Naive B cell (primary cell): ENCODE measurements around the gene SMIM38. TPM values are rescaled to one million over a fixed set of nuclear protein-coding genes. Genes with fewer than 3 reads are reported as not detected.

Experiments
- ATAC-seq, 2 donors: fragments of 150-1000 bp; cut with Tn5 transposase; 2 replicates each; pipeline ENCODE4 v1.10.0; 2021; ENCODE audit warnings: low read depth in 2 of 2, mild to moderate bottlenecking in 2 of 2, moderate library complexity in 2 of 2
- DNase-seq: peaks from one replicate; pipeline ENCODE4 v3.0.0; 2022
- H3K27ac Mint-ChIP-seq, 6 donors: one replicate each; pipeline ENCODE4 v1.8.0; 2020 to 2022; ENCODE audit warnings: mild to moderate bottlenecking in 6 of 6, mixed read lengths in 6 of 6, moderate library complexity in 5 of 6, inconsistent platforms in 2 of 6
- H3K27me3 Mint-ChIP-seq, 3 donors: one replicate each; pipeline ENCODE4 v1.8.0; 2021 to 2022; ENCODE audit warnings: mixed read lengths in 3 of 3, mild to moderate bottlenecking in 1 of 3
- H3K36me3 Mint-ChIP-seq, 2 donors: one replicate each; pipeline ENCODE4 v1.8.0; 2020 to 2022; ENCODE audit warnings: mixed read lengths in 2 of 2, inconsistent platforms in 1 of 2, mild to moderate bottlenecking in 1 of 2
- H3K4me1 Mint-ChIP-seq, 3 donors: one replicate each; pipeline ENCODE4 v1.8.0; 2020 to 2022; ENCODE audit warnings: mixed read lengths in 3 of 3, inconsistent platforms in 1 of 3, mild to moderate bottlenecking in 1 of 3, moderate library complexity in 1 of 3
- H3K4me3 Mint-ChIP-seq, 8 donors: one replicate each; pipeline ENCODE4 v1.8.0; 2020 to 2022; ENCODE audit warnings: mild to moderate bottlenecking in 8 of 8, mixed read lengths in 8 of 8, moderate library complexity in 8 of 8, inconsistent platforms in 2 of 8
- H3K9me3 Mint-ChIP-seq, 7 donors: one replicate each; pipeline ENCODE4 v1.8.0; 2020 to 2022; ENCODE audit warnings: mixed read lengths in 7 of 7, mild to moderate bottlenecking in 5 of 7, inconsistent platforms in 2 of 7, moderate library complexity in 1 of 7
- polyA plus RNA-seq, 6 donors: library from polyadenylated mRNA; unstranded; fragments of 300-500 nt; fragmentation: Illumina TruSeq; gene quantifications; one replicate each; pipeline ENCODE4 v1.2.3, GENCODE V29; 2021; ENCODE audit warnings: low read depth in 6 of 6

The SMIM38 gene
- polyA plus RNA-seq, 6 donors from 2014 or later, result not detected

DNA sequence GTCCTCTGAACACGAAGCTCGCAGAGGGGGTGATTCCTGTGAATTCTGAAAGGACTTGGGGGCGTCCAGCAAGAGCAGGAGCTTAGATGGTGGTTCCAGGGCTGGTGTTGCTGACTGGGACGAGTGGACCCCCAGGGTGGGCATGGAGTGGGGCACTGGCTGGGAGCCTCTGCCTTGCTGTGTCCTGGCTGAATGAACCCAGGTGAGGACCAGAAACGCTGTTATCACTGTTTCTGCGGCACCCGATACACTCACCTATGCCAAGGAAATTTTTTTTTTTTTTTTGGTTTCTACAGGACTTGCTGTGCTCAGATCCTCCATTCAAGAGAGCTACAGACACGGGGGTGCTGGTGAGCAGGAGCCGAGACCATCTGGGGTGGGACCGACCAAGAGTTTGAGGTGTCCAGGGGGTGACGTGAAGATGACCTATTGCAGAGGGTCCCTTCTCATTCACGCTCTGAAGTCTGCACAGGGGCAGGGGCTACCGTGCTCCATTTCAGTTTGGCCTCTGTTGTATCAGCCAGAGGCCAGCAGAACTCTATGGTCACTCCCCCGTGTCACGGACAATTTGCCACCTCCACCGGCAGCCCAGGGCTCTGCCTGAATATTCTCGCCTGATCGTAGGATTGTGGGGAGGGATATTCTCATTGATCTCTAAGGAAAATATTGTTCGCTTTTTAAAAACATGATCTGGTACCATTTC, 3.6 kb downstream of the SMIM38 start:
- H3K9me3 Mint-ChIP-seq, result peaks cover 0 to 20% (median 10%) of the 10 kb centered on the region in 7 donors
- peaks cover 4 to 8% of the 10 kb centered on the region in 2 donors for H3K36me3 Mint-ChIP-seq
- ATAC-seq, result no peak
- H3K27me3 Mint-ChIP-seq, result peaks cover 16 to 21% (median 18%) of the 10 kb centered on the region in 3 donors
- H3K4me3 Mint-ChIP-seq, result no peak overlapping the region
- H3K4me1 Mint-ChIP-seq, result peaks cover 0 to 3% (median 0%) of the 10 kb centered on the region in 3 donors
- DNase-seq, result no peak
- H3K27ac Mint-ChIP-seq, result no peak overlapping the region

DNA sequence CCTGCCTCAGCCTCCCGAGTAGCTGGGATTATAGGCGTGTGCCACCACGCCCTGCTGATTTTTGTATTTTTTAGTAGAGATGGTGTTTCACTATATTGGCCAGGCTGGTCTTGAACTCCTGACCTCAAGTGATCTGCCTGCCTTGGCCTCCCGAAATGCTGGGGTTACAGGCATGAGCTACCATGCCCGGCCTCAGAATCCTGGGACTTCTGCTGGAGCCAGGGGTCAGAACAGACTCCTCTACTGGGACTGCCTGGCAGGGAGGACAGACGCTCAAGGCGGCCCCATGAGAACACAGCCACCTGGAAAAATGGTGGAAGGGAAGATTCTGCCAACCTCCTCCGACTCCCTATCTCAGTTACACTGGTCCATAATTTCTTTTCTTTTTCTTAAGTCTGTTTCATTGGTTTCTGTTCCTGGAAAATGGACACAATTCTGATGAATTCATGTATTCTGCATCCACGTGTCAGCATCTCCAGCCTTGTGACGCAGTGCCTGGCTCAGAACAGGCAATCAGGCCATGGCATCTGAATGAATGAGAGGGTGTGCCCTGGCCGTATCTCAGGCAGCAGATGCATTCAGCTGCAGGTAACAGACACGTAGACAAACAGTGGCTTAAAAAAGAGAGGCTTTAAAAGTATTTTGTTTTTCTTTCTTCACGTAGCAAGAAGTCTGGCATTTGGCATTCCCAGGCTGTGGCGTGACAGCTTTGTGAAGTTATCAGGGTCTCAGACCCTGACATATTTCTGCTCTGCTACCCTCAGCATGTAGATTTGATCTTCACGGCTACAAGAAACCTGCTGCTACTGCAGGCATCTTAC, 4.8 kb downstream of the SMIM38 start:
- Mint-ChIP-seq H3K4me1 (peaks cover 0 to 3% (median 2%) of the 10 kb centered on the region in 3 donors), H3K27me3 (peaks cover 21 to 30% (median 23%) of the 10 kb centered on the region in 3 donors), H3K27ac (peak overlapping the region in 1 of 6 donors; percentile 57), H3K36me3 (peaks cover 4 to 13% of the 10 kb centered on the region in 2 donors), H3K9me3 (peaks cover 2 to 22% (median 11%) of the 10 kb centered on the region in 7 donors), H3K4me3 (no peak overlapping the region)
- no peak for DNase-seq
- ATAC-seq, result no peak

DNA sequence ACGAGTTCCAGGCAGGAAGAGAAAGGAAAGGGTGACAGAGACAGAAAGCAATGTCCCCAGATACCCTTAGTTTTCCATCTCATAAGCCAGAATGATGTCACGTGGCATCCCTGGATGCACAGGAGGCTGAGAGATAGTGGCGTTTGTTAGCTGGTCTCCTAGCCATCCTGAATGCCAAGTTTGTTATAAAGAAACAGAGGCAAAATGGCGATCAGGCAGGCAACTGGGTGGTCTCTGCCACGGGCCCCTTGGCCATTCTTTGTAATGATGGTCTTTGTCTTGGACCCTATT, 5.3 kb downstream of the SMIM38 start:
- H3K9me3 Mint-ChIP-seq, result peaks cover 2 to 22% (median 11%) of the 10 kb centered on the region in 7 donors
- no peak for DNase-seq
- peaks cover 4 to 15% of the 10 kb centered on the region in 2 donors for H3K36me3 Mint-ChIP-seq
- H3K27me3 Mint-ChIP-seq, result peaks cover 21 to 33% (median 25%) of the 10 kb centered on the region in 3 donors
- H3K4me3 Mint-ChIP-seq, result no peak overlapping the region
- ATAC-seq, result no peak
- peaks cover 0 to 3% (median 0%) of the 10 kb centered on the region in 3 donors for H3K4me1 Mint-ChIP-seq
- H3K27ac Mint-ChIP-seq, result no peak overlapping the region

DNA sequence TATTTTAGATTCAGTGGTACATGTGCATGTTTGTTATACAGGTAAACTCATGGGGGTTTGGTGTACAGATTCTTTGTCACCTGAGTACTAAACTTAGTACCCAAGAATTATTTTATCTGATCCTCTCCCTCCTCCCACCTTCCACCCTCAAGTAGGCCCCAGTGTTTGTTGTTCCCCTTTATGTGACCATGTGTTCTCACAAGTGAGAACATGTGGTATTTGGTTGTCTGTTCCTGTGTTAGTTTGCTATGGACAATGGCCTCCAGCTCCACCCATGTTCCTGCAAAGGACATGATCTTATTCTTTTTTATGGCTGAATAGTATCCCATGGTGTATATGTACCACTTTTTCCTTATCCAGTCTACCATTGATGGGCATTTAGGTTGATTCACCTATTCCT, 6.8 kb downstream of the SMIM38 start:
- DNase-seq, result no peak
- peaks cover 29 to 33% (median 29%) of the 10 kb centered on the region in 3 donors for H3K27me3 Mint-ChIP-seq
- H3K9me3 Mint-ChIP-seq, result peaks cover 2 to 22% (median 11%) of the 10 kb centered on the region in 7 donors
- peaks cover 4 to 15% of the 10 kb centered on the region in 2 donors for H3K36me3 Mint-ChIP-seq
- ATAC-seq, result no peak
- H3K4me3 Mint-ChIP-seq, result no peak overlapping the region
- peaks cover 0 to 8% (median 3%) of the 10 kb centered on the region in 3 donors for H3K4me1 Mint-ChIP-seq
- H3K27ac Mint-ChIP-seq, result no peak overlapping the region

DNA sequence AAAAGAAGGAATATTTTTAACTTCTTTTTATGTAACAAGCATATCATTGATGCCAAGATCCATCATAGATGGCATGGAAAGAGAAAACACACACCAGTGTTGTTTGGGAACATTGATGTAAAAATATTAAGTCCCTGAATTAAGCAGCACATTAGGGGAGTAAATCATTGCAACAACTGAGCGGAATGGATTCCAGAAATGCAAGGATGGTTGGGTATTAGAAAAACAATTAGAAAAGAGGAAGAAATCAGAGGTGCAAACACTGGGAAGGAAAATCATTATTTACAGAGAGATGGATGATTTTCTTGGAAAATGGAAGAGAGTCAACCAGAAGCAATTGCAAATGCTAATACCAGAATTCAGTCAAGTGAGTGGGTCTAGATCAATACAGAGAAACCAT, 8.1 kb downstream of the SMIM38 start:
- Mint-ChIP-seq H3K9me3 (peaks cover 2 to 22% (median 11%) of the 10 kb centered on the region in 7 donors), H3K27me3 (peaks cover 31 to 35% (median 33%) of the 10 kb centered on the region in 3 donors), H3K4me3 (no peak overlapping the region), H3K36me3 (peaks cover 4 to 15% of the 10 kb centered on the region in 2 donors), H3K27ac (peak overlapping the region in 1 of 6 donors; percentile 40), H3K4me1 (peaks cover 0 to 8% (median 3%) of the 10 kb centered on the region in 3 donors)
- ATAC-seq (no peak), DNase-seq (no peak)

DNA sequence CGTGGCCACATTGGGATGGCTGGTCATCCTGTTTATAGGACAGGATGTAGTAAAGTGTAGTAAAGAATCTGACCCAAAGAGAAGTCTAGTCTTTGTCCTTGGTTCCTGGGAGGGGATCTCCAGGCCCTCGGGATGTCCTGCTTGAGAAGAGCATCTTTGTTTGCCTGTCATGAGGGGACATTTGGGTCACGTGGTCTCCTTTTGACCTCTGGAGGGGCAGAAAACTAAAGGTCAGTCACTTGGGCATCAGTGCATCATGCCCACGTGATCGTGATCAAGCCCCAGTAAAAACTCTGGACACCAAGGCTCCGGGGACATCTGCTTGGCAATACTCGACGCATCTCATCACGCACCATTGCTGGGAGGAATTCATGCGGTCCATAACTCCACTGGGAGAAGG, 9.1 kb downstream of the SMIM38 start:
- H3K4me3 Mint-ChIP-seq, result no peak overlapping the region
- no peak overlapping the region for H3K27ac Mint-ChIP-seq
- peaks cover 4 to 15% of the 10 kb centered on the region in 2 donors for H3K36me3 Mint-ChIP-seq
- H3K9me3 Mint-ChIP-seq, result peaks cover 2 to 22% (median 11%) of the 10 kb centered on the region in 7 donors
- H3K27me3 Mint-ChIP-seq, result peaks cover 33 to 38% (median 35%) of the 10 kb centered on the region in 3 donors
- peaks cover 0 to 8% (median 3%) of the 10 kb centered on the region in 3 donors for H3K4me1 Mint-ChIP-seq
- DNase-seq (no peak), ATAC-seq (no peak)

DNA sequence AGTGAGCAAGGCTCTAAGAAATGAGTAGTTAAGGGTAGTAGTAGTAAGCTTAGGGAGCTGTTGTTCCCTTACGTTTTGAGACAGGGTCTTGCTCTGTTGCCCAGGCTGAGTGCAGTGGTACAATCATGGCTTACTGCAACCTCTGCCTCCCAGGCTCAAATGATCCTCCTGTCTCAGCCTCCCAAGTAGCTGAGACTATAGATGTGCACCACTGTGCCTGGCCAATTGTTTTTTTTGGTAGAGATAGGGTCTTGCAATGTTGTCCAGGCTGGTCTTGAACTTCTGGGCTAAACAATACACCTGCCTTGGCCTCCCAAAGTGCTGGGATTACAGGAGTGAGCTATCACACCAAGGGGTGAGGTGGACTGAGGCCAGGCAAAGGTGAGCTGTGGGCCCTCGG, 10.0 kb downstream of the SMIM38 start:
- Mint-ChIP-seq H3K4me3 (no peak overlapping the region), H3K27ac (no peak overlapping the region)

DNA sequence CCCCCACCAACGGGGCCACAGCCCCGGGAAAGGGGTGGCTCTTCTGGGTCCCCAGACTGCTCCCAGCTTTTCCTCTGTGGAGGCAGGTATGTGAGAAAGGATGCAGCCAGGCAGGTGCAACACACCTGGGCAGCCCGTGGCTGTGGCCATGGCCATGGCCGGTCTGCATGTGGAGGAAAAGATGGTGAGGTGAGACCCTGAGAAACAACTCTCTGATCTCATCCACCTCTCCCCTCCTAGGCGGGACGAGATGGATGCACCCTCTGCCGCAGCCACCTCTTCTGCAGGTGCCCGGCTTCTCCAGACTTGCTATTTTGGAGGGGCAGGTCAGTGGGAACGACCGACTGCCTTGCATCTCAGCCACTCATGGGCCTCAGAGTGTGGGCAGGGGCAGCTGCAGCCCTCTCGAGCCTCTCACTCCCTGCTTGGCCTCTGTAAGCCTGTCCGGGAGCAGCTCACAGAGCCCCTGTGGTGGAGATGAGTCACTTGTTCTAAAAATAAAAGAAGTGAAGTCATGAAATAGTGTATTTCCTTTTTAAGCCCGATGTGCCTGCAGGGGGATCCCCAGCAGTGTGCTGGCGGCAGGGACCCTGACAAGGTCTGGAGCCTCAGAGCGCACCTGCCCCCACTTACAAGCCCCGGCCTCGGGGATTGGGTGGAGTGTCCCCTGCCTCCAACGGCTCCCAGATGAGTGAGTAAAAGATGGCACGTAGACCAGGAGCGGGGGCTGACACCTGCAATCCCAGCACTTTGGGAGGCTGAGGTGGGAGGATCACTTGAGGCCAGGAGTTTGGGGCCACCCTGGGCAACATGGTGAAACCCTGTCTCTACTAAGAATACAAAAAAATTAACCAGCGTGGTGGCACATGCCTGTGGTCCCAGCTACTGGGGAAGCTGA, 10.7 kb downstream of the SMIM38 start:
- H3K27me3 Mint-ChIP-seq, result peaks cover 25 to 39% (median 32%) of the 10 kb centered on the region in 3 donors
- peaks cover 4 to 15% of the 10 kb centered on the region in 2 donors for H3K36me3 Mint-ChIP-seq
- H3K9me3 Mint-ChIP-seq, result peaks cover 5 to 22% (median 11%) of the 10 kb centered on the region in 7 donors
- no peak overlapping the region for H3K4me3 Mint-ChIP-seq
- H3K4me1 Mint-ChIP-seq, result peaks cover 0 to 8% (median 3%) of the 10 kb centered on the region in 3 donors
- DNase-seq (no peak), ATAC-seq (peak; percentile 39 to 66)
- peak overlapping the region in 2 of 6 donors; percentile 28 to 83 for H3K27ac Mint-ChIP-seq

More for the DNA sequence above, 10.0 kb downstream of the SMIM38 start:
- no peak for ATAC-seq
- H3K4me1 Mint-ChIP-seq, result peaks cover 0 to 8% (median 3%) of the 10 kb centered on the region in 3 donors
- H3K9me3 Mint-ChIP-seq, result peaks cover 4 to 22% (median 11%) of the 10 kb centered on the region in 7 donors
- peaks cover 4 to 15% of the 10 kb centered on the region in 2 donors for H3K36me3 Mint-ChIP-seq
- H3K27me3 Mint-ChIP-seq, result peaks cover 32 to 39% (median 35%) of the 10 kb centered on the region in 3 donors
- DNase-seq, result no peak

DNA sequence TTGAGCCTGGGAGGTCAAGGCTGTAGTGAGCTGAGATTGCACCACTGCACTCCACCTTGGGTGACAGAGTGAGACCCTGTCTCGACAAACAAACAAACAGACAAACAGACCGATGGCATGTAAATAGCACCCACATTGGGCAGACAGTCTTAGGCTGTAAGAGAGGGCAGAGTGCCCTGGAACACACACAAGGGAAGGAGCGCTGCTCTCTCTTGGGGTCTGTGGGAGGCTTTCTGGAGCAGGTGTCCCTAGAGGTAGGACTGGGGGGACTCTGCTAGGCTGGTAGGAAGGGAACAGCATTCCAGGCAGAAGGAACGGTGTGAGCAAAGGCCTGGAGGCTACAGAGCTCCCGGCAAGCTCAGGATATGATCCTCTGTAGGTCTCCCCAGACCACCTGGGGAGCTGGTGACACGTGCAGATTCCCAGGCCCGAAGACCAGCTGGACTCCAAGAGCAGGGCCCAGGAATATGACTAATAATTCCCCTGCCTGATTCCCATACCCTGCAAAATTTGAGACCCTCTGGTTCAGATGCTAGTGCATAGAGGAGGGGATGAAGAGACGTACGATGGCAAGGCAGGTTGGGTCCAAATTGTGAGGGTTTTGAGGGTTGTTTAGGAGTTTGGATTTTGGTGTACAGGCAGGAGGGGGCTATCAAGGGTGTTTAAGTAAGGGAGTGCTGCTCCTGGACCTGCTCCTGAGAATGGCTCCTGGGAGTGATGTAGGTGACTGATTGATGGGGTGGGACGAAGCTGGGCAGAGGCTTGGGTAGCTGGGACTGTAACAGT, 11.6 kb downstream of the SMIM38 start:
- Mint-ChIP-seq H3K9me3 (peaks cover 5 to 22% (median 11%) of the 10 kb centered on the region in 7 donors), H3K27me3 (peaks cover 21 to 39% (median 28%) of the 10 kb centered on the region in 3 donors), H3K4me3 (no peak overlapping the region), H3K27ac (peak overlapping the region in 3 of 6 donors; percentile 2 to 79 (median 5)), H3K36me3 (peaks cover 4 to 15% of the 10 kb centered on the region in 2 donors), H3K4me1 (peaks cover 0 to 8% (median 3%) of the 10 kb centered on the region in 3 donors)
- DNase-seq (no peak), ATAC-seq (no peak)

DNA sequence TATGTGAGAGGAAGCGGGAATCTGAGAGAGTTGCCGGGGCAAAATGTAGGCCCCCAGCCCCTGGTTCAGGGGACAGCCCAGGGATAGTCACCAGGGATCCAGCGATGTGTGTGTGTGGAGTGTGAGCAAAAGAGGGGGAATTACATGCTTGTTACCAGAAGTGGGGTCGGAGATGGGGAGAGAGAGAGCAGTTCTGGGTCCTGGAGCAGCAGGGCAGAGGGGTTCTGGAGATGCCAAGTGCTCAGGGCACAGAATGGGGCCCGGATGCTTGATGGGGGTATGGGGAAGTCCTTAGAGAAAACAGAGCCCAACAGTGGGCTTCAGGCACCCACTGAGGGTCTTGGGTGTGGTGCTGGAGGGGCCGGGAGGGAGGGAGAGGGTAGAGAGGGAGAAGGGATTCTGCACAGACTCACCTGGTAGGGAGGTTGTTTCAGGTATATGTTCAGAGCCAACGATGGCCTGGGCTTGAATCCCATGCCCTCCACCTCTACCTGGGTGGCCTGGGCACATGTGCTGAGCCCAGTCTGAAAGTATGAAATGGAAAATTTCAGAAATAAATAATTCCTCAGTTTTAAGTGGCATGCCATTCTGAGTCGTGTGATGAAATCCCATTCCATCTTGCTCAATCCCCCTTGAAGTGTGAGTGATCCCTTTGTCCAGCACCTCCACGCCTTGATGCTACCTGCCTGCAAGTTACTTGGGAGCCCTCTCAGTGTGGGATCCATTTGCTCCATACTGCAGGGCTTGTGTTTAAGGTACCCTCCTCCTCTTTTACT, 12.4 kb downstream of the SMIM38 start:
- DNase-seq (no peak), ATAC-seq (no peak)
- no peak overlapping the region for H3K4me3 Mint-ChIP-seq
- peaks cover 21 to 39% (median 28%) of the 10 kb centered on the region in 3 donors for H3K27me3 Mint-ChIP-seq
- H3K9me3 Mint-ChIP-seq, result peaks cover 5 to 14% (median 6%) of the 10 kb centered on the region in 7 donors
- H3K4me1 Mint-ChIP-seq, result peaks cover 0 to 8% (median 3%) of the 10 kb centered on the region in 3 donors
- peak overlapping the region in 2 of 6 donors; percentile 5 to 79 for H3K27ac Mint-ChIP-seq
- H3K36me3 Mint-ChIP-seq, result peaks cover 2 to 15% of the 10 kb centered on the region in 2 donors

DNA sequence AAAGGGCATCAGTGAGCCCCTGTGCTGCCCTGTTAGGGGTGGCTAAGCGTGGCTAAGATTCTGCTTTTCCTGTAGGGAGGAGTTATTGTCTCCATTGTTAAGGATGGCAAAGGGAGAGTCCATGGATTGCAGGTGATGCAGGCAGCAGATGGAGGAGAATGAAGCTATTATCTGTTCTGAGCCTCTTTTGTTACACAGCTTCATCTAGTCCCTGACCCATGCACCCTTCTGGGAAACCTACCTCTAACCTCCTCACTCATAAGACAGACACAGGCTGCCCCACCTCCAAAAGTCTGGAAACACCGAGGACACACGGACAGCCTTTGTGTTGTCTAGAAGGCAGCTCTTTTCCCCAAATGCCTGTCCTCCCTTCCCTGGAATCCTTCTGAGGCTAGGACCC, 13.7 kb downstream of the SMIM38 start:
- ATAC-seq (no peak), DNase-seq (no peak)
- Mint-ChIP-seq H3K9me3 (peaks cover 0 to 8% (median 3%) of the 10 kb centered on the region in 7 donors), H3K27me3 (peaks cover 17 to 31% (median 20%) of the 10 kb centered on the region in 3 donors), H3K4me3 (no peak overlapping the region), H3K4me1 (peaks cover 0 to 8% (median 3%) of the 10 kb centered on the region in 3 donors), H3K27ac (peak overlapping the region in 1 of 6 donors; percentile 31), H3K36me3 (peaks cover 0 to 7% of the 10 kb centered on the region in 2 donors)
